Nephron (organoid): Measurements from ENCODE around the gene EDA.

Source experiments
- H3K27ac Mint-ChIP-seq, 3 experiments: 2 replicates each; pipeline ENCODE4 v1.8.0; 2020; ENCODE audit warnings: mixed read lengths in 3 of 3, mild to moderate bottlenecking in 2 of 3, moderate library complexity in 1 of 3
- H3K27me3 Mint-ChIP-seq: 2 replicates; pipeline ENCODE4 v1.8.0; 2021; ENCODE audit warnings: low read depth, mild to moderate bottlenecking, moderate library complexity, mixed read lengths
- H3K36me3 Mint-ChIP-seq: 2 replicates; pipeline ENCODE4 v1.8.0; 2020; ENCODE audit warnings: low read depth, mixed read lengths
- H3K4me1 Mint-ChIP-seq: 2 replicates; pipeline ENCODE4 v1.8.0; 2020; ENCODE audit warnings: mixed read lengths
- H3K4me3 Mint-ChIP-seq, 3 experiments: 2 replicates each; pipeline ENCODE4 v1.8.0; 2020; ENCODE audit warnings: mild to moderate bottlenecking in 3 of 3, mixed read lengths in 3 of 3, moderate library complexity in 2 of 3
- H3K9me3 Mint-ChIP-seq: 2 replicates; pipeline ENCODE4 v1.8.0; 2020; ENCODE audit warnings: mixed read lengths
- CTCF ChIP-seq, 3 experiments: fragments of 200-600 bp; sonication (generic); IDR thresholded peaks; one replicate each; pipeline ENCODE4 v1.5.0; 2021; ENCODE audit warnings: antibody characterized with exemption in 3 of 3; ENCODE audit not compliant: unreplicated experiment in 3 of 3

Gene EDA

GRCh38 chrX:69919749-69920148 lies 303.8 kb downstream of the EDA start:
- Mint-ChIP-seq H3K4me3 (no peak overlapping the region), H3K27me3 (no peaks in the 10 kb centered on the region), H3K4me1 (no peaks in the 10 kb centered on the region), H3K9me3 (peaks cover 21% of the 10 kb centered on the region), H3K27ac (no peak overlapping the region), H3K36me3 (no peaks in the 10 kb centered on the region)
- no peak for TF ChIP-seq CTCF (IDR thresholded peaks at IDR 0.05; ENCODE audit: unreplicated experiment in 3 of 3)

GRCh38 chrX:69932323-69932722 lies 316.4 kb downstream of the EDA start:
- Mint-ChIP-seq H3K4me1 (no peaks in the 10 kb centered on the region), H3K27ac (no peak overlapping the region), H3K36me3 (no peaks in the 10 kb centered on the region), H3K27me3 (no peaks in the 10 kb centered on the region), H3K9me3 (peaks cover 9% of the 10 kb centered on the region), H3K4me3 (no peak overlapping the region)
- no peak for TF ChIP-seq CTCF (IDR thresholded peaks at IDR 0.05; ENCODE audit: unreplicated experiment in 3 of 3)

- no peaks in the 10 kb centered on the region for H3K4me1 Mint-ChIP-seq
- no peaks in the 10 kb centered on the region for H3K27me3 Mint-ChIP-seq
- H3K36me3 Mint-ChIP-seq = no peaks in the 10 kb centered on the region
- no peak overlapping the region for H3K27ac Mint-ChIP-seq
- TF ChIP-seq CTCF (IDR thresholded peaks at IDR 0.05; ENCODE audit: unreplicated experiment in 3 of 3) = no peak
- peaks cover 4% of the 10 kb centered on the region for H3K9me3 Mint-ChIP-seq
- no peak overlapping the region for H3K4me3 Mint-ChIP-seq
Measured at GRCh38 chrX:69948276-69948797, 332.4 kb downstream of the EDA start.

- peaks cover 4% of the 10 kb centered on the region for H3K9me3 Mint-ChIP-seq
- TF ChIP-seq CTCF (IDR thresholded peaks at IDR 0.05; ENCODE audit: unreplicated experiment in 3 of 3) = no peak
- H3K27me3 Mint-ChIP-seq = no peaks in the 10 kb centered on the region
Measured at GRCh38 chrX:69951753-69952152, 335.8 kb downstream of the EDA start.

GRCh38 chrX:69959712-69960111 lies 343.8 kb downstream of the EDA start:
- H3K36me3 Mint-ChIP-seq = no peaks in the 10 kb centered on the region
- no peak overlapping the region for H3K27ac Mint-ChIP-seq
- H3K4me1 Mint-ChIP-seq = no peaks in the 10 kb centered on the region
- H3K9me3 Mint-ChIP-seq = no peaks in the 10 kb centered on the region
- no peak for TF ChIP-seq CTCF (IDR thresholded peaks at IDR 0.05; ENCODE audit: unreplicated experiment in 3 of 3)
- no peak overlapping the region for H3K4me3 Mint-ChIP-seq
- no peaks in the 10 kb centered on the region for H3K27me3 Mint-ChIP-seq

More at GRCh38 chrX:69951753-69952152, 335.8 kb downstream of the EDA start:
- Mint-ChIP-seq H3K36me3 (no peaks in the 10 kb centered on the region), H3K4me1 (no peaks in the 10 kb centered on the region), H3K27ac (no peak overlapping the region), H3K4me3 (no peak overlapping the region)

GRCh38 chrX:69961365-69962072 lies 345.6 kb downstream of the EDA start:
- Mint-ChIP-seq H3K9me3 (no peaks in the 10 kb centered on the region), H3K27me3 (no peaks in the 10 kb centered on the region), H3K27ac (no peak overlapping the region), H3K4me1 (no peaks in the 10 kb centered on the region), H3K36me3 (no peaks in the 10 kb centered on the region), H3K4me3 (no peak overlapping the region)
- TF ChIP-seq CTCF (IDR thresholded peaks at IDR 0.05; ENCODE audit: unreplicated experiment in 3 of 3) = no peak
